NCI-H2171 (cell line): ENCODE results near the gene FTO.

Source experiments
- DNase-seq: peaks from one replicate; lab custom pipeline; 2025; lab: John Stamatoyannopoulos, UW

The FTO gene

GRCh38 chr16:53711390-53711789 lies 7.4 kb downstream of the FTO start:
- no peak for DNase-seq

GRCh38 chr16:53712065-53712464 lies 8.1 kb downstream of the FTO start:
- DNase-seq: no peak

- no peak for DNase-seq
These were observed 9.6 kb downstream of the FTO start for GRCh38 chr16:53713403-53714204.

- no peak for DNase-seq
These were observed 10.5 kb downstream of the FTO start for GRCh38 chr16:53714205-53715022.

- no peak for DNase-seq
These were observed 11.0 kb downstream of the FTO start for GRCh38 chr16:53715023-53715384.

- no peak for DNase-seq
These were observed 13.6 kb downstream of the FTO start for GRCh38 chr16:53717577-53717976.

GRCh38 chr16:53721017-53721416 lies 17.1 kb downstream of the FTO start:
- DNase-seq: no peak

- DNase-seq: no peak
These were observed 22.7 kb downstream of the FTO start for GRCh38 chr16:53726625-53727024.

GRCh38 chr16:53730693-53731092 lies 26.7 kb downstream of the FTO start:
- no peak for DNase-seq

- DNase-seq: no peak
These were observed 28.5 kb downstream of the FTO start for GRCh38 chr16:53732296-53732929.

GRCh38 chr16:53734908-53735307 lies 31.0 kb downstream of the FTO start:
- DNase-seq: no peak

GRCh38 chr16:53736297-53736696 lies 32.3 kb downstream of the FTO start:
- DNase-seq: no peak

- no peak for DNase-seq
These were observed 33.6 kb downstream of the FTO start for GRCh38 chr16:53737552-53737951.

- no peak for DNase-seq
These were observed 36.5 kb downstream of the FTO start for GRCh38 chr16:53740476-53740875.

- DNase-seq: no peak
These were observed 37.1 kb downstream of the FTO start for GRCh38 chr16:53740933-53741531.

- no peak for DNase-seq
These were observed 37.6 kb downstream of the FTO start for GRCh38 chr16:53741546-53741945.

GRCh38 chr16:53743149-53743566 lies 39.2 kb downstream of the FTO start:
- DNase-seq: no peak

- no peak for DNase-seq
These were observed 40.5 kb downstream of the FTO start for GRCh38 chr16:53744449-53744848.

GRCh38 chr16:53745086-53745485 lies 41.1 kb downstream of the FTO start:
- no peak for DNase-seq

- DNase-seq: no peak
These were observed 41.9 kb downstream of the FTO start for GRCh38 chr16:53745753-53746266.

- DNase-seq: no peak
These were observed 48.6 kb downstream of the FTO start for GRCh38 chr16:53752560-53752959.

GRCh38 chr16:53753431-53753830 lies 49.5 kb downstream of the FTO start:
- DNase-seq: no peak
